ENCODE data around the gene AMOT.
"Not testable (repeated sequence)": the region's sequence is repeated elsewhere in the genome, so short reads cannot be mapped to it uniquely, and the experiment has no call there.

AMOT gene

DNA sequence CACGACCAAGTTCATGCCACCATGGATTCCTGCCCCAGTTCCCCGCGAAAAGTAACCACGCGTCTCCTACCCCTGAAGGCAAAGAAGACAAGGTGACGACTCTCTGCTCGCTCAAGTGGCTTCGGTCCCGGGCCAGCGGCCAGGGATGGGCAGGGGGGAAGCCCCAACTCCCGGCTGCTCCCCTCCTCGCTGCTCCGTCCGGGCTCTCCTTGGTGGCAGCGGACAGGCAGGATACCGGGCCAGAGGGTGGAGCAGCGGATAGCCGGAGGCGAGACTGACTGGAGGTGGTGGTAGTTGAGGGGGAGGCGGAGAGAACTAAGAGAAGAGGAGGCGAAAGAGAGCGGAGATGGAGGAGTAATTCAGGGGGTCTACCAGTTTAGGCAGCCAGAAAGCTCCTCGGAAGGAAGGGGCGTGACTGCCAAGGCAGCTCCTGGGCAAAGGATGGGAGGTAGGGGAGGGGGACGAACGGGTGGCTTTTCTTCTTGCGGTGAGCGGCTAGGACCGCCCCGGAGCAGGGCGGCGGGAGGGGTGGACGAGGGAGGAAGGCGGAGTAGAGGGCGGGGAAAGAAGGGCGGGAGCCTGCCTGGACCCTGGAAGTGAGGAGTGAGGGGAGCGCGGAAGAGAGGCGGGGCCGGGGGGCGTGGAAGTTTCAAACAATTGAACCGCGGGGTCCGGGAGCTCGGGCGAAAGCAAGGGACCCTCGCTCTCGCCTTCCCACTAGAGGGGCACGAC is at the start of gene AMOT:
Gene AMOT (minus strand): TSS at position 450 of the 732 bp plus-strand sequence. CDS start 17,705 bp downstream, outside the sequence.
- DNase-seq (ENCODE audit: low spot score) = peak; percentile 56

DNA sequence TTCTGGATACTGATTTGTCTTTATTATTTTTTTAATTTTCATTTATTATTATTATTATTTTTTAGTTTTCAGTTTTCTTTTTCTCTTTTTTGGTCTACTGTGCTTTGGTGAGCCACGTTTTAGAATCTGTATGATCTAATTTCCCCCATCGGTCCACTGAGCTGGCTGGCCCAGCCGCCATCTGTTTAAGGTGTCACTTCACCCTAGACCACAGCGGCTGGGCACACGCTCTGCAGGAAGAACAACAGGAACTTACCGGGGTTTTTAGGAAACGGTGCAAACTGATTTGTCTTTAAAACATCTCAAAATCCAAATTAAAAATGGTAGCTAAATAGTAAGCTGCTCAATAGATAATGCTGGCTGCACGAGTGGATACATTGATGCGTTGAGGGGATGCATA is 48.8 kb upstream of the AMOT start:
- no peak for DNase-seq (ENCODE audit: low spot score)

GRCh38 chrX:112888916-112889315 is 48.3 kb upstream of the AMOT start:
- DNase-seq (ENCODE audit: low spot score) = no peak

DNA sequence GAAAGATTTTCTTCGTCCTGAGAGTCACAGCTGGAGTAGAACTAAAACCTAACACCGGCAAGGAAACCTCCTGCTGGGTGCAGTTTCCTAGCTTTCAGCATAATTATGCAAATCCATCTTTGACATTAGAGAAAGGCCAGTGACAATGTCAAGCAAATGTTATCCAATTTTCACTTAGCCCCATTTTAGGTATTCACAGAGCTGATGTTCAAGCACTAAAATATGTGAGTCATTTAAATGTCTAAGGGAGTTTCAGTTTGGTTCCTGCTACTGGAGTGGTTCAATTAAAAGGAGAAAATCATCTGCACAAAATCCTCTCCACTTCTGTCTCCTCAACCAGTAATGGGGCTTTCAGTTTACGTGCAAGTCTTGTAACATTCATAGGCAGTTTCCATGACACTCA is 37.1 kb upstream of the AMOT start:
- DNase-seq (ENCODE audit: low spot score) = no peak

- DNase-seq (ENCODE audit: low spot score) = no peak
Observed at GRCh38 chrX:112874614-112875013, 34.0 kb upstream of the AMOT start.

DNA sequence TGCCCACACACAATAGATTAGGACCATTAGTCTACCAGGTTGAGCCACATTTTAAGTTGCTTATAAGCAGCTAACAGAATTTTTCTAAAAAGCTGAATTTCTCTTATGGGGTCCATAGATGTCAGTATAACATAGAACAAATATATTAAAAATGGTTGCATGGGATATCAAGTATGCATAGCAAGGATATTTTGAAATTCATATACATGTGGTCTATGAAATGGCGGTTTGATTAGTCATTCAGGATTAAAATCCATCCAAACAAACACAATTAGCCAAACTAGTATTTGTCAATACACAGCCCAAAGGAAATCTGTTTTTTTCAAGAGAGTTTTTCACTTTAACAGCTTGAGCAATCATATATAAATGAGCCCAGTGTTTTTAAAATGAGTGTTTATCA is 33.5 kb upstream of the AMOT start:
- no peak for DNase-seq (ENCODE audit: low spot score)

DNA sequence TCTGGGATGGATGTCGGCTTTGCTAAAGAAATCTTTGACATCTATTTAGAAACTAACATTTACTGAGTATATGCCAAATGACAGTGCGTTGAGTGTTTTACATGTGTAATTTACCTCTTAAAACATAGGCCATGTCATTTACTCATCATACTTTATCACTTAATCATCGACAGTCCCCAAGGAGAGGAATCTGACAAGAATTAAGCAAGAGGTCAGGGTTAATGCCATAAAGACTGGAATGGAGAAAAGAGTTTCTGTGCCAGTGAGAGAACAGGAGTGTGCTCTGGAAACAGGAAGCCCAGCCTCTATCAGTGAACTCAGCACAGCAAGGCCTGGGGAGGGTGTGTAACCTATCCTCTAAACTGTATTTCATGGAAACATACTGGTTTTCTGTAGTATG is 28.0 kb upstream of the AMOT start:
- DNase-seq (ENCODE audit: low spot score) = no peak

GRCh38 chrX:112867570-112867969 is 26.9 kb upstream of the AMOT start:
- no peak for DNase-seq (ENCODE audit: low spot score)

DNA sequence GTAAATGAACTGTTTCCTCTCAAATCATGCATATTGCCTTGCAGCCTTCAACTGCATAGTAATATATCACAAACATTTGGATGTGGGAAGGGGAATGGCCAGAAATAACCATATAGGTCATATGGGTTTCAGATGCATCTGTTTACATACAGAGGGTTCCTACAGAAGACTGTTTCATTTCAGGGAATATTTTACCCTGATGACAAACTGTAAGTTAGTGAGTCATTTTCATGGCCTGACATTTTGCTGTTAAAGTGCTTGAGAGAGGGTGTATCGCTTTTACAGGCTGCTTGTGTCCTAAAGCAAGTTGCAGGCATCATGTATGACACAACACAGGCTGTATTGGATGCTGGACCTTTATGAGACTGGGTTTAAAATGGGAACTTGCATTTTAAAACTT is 25.5 kb upstream of the AMOT start:
- no peak for DNase-seq (ENCODE audit: low spot score)

DNA sequence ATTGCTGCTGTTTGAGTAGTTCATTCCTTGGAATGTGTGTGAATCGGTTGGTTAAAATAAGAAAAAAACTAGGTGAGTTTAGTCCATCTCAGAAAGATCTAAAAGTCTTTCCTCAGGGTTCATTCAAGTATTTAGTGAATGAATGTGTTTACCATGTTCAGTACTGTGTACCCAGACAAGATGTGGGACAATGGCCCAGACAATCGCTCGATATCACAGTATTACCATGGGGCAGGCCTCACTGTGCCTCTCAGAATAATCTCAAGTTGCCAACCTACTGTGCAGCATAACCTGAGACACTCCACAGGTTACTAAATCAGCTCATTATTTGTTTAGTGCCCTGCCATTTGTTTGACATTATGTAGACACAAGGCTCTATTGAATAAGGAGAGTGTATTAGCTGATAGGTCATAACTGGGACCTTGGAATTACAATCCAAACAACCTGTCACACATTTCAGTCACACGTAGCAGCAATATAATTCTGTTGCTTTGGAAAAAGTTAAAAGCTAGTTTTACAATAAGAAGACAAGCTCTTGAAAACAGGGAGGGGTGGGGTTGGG is 24.9 kb upstream of the AMOT start:
- no peak for DNase-seq (ENCODE audit: low spot score)

- no peak for DNase-seq (ENCODE audit: low spot score)
Observed at GRCh38 chrX:112863850-112864249, 23.2 kb upstream of the AMOT start.

- DNase-seq (ENCODE audit: low spot score) = no peak
Observed at GRCh38 chrX:112857478-112857878, 16.8 kb upstream of the AMOT start.

- not testable (repeated sequence) for DNase-seq (ENCODE audit: low spot score)
Observed at GRCh38 chrX:112854901-112855300, 14.3 kb upstream of the AMOT start.

- no peak for DNase-seq (ENCODE audit: low spot score)
Observed at GRCh38 chrX:112852851-112853250, 12.2 kb upstream of the AMOT start.

DNA sequence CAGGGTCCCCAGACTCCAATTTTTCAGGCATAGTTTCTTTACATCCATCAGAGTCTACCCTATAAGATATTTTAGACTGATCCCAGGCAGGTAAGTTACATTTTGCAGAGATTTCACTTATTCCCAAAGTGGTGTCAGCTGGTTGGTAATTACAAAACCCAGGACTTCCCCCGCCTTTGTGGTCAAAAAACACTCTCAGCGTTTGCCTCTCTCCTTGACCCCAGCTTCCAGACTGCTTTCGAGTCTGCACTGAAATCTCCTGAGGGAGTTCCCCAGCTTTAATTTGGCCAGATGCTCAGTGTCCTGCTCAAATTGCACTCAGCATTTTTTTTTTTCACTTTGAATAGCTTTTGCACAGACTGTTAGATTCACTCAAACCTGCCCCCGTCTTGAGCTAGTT is 11.2 kb upstream of the AMOT start:
- DNase-seq (ENCODE audit: low spot score) = no peak

DNA sequence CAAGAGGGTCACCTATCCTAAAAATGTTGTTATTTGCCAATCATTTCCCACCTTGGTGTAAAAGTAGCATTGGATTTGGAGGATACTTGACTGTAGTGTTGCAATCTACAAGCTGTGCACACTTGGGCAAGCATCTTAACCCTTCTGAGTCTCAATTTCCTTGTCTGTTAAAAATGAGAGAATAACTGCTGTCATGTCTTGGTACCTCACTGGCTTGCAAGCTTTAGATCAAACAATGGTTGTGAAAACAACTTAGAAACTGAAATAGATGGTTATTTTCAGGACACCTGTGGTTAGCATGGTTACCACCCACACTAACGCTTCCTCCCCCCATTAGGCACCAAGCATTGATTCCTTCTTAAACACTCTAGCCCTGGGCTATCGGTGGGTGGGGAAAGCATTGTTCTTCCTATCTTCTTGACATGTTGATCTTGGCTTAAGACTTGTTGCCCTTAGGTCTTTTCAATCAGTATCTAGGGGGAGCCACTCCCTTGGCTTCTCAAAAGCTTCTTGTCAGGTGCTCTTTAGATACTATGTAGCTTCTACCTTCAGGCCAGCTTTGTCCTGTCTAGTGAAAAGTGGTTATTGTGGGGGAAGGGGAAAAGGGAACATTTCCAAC is 10.6 kb upstream of the AMOT start:
- DNase-seq (ENCODE audit: low spot score) = no peak

DNA sequence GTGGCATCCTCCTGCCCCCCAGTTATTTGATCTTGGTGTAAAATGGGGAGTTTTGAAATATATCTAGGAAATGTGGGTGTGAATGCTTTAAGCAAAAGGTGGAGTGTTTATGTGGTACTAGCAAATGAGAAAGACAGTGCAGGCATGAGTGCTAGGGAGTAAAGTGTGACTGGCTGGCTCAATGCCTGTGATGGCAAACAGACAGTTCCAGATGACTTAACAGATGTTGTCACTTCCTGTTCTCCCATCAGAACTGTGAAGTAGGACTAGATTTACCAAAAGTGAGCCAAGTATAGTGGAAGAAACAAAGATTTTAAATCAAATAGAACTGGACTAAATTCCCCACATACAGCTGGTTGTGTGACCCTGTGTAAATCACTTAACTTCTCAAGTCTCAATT is 8.4 kb upstream of the AMOT start:
- no peak for DNase-seq (ENCODE audit: low spot score)

GRCh38 chrX:112846782-112847181 is 6.2 kb upstream of the AMOT start:
- DNase-seq (ENCODE audit: low spot score) = no peak

GRCh38 chrX:112846187-112846586 is 5.6 kb upstream of the AMOT start:
- DNase-seq (ENCODE audit: low spot score) = no peak

DNA sequence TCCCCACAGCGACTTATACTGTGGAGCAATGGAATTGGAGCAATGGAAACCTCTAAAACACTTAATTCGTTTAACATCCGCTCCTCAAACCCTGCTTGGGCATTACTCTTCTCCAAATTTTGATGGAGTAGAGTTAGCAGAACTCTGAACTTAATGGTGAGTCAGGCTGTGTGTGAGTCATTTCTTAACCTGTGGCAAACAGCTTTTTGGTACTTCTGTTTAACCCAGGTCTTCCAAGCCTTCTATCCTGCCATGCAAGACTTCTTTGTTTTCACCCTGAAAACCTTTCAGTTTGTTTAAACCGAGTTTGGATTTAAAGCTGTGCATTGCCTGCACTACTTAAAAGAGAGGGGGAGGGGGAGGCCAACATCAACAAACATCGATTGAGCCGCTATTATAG is 3.6 kb upstream of the AMOT start:
- no peak for DNase-seq (ENCODE audit: low spot score)

GRCh38 chrX:112841820-112842157 is 1.2 kb upstream of the AMOT start:
- no peak for DNase-seq (ENCODE audit: low spot score)

- peak; percentile 78 for DNase-seq (ENCODE audit: low spot score)
Observed at GRCh38 chrX:112841114-112841819, 636 bp upstream of the AMOT start.

- no peak for DNase-seq (ENCODE audit: low spot score)
Observed at GRCh38 chrX:112839856-112840255, 775 bp downstream of the AMOT start.

All from CD4-positive, alpha-beta T cell treated with Interleukin-15 for 4 hours (primary cell).